T-helper 1 cell treated with Interleukin-12 subunit alpha and Interleukin-12 subunit beta and Interleukin-4 antibody, amounts not matched to agents 30 μg/mL and 1 μg/mL, for 36 hours (primary cell): ENCODE data around the gene ZNF778.
"Not testable (repeated sequence)": the region's sequence is repeated elsewhere in the genome, so short reads cannot be mapped to it uniquely, and the experiment has no call there.

Experiments
- H3K27ac Mint-ChIP-seq: one replicate; pipeline ENCODE4 v1.8.0; 2021; ENCODE audit warnings: mild to moderate bottlenecking, mixed read lengths
- H3K27me3 Mint-ChIP-seq: one replicate; pipeline ENCODE4 v1.8.0; 2021; ENCODE audit warnings: low read depth, mixed read lengths
- H3K36me3 Mint-ChIP-seq: one replicate; pipeline ENCODE4 v1.8.0; 2021; ENCODE audit warnings: low read depth, mixed read lengths
- H3K4me1 Mint-ChIP-seq: one replicate; pipeline ENCODE4 v1.8.0; 2021; ENCODE audit warnings: low read depth, mixed read lengths
- H3K4me3 Mint-ChIP-seq: one replicate; pipeline ENCODE4 v1.8.0; 2021; ENCODE audit warnings: mild to moderate bottlenecking, moderate library complexity, mixed read lengths
- H3K9me3 Mint-ChIP-seq: one replicate; pipeline ENCODE4 v1.8.0; 2021; ENCODE audit warnings: mixed read lengths

ZNF778 gene

GRCh38 chr16:89187770-89188392 lies 29.6 kb upstream of the ZNF778 start:
- peak overlapping the region; percentile 52 for H3K27ac Mint-ChIP-seq
- H3K4me1 Mint-ChIP-seq: no peaks in the 10 kb centered on the region
- no peak overlapping the region for H3K4me3 Mint-ChIP-seq
- H3K9me3 Mint-ChIP-seq: no peaks in the 10 kb centered on the region
- H3K36me3 Mint-ChIP-seq: no peaks in the 10 kb centered on the region
- H3K27me3 Mint-ChIP-seq: no peaks in the 10 kb centered on the region

GRCh38 chr16:89188471-89189357 lies 28.8 kb upstream of the ZNF778 start:
- H3K4me3 Mint-ChIP-seq, H3K27me3 Mint-ChIP-seq, H3K9me3 Mint-ChIP-seq, H3K4me1 Mint-ChIP-seq, H3K27ac Mint-ChIP-seq, H3K36me3 Mint-ChIP-seq: not testable (repeated sequence)

GRCh38 chr16:89189358-89190025 lies 28.0 kb upstream of the ZNF778 start:
- Mint-ChIP-seq H3K27ac (no peak overlapping the region), H3K9me3 (no peaks in the 10 kb centered on the region), H3K4me1 (no peaks in the 10 kb centered on the region), H3K36me3 (no peaks in the 10 kb centered on the region), H3K27me3 (no peaks in the 10 kb centered on the region), H3K4me3 (no peak overlapping the region)

GRCh38 chr16:89190150-89190958 lies 27.1 kb upstream of the ZNF778 start:
- Mint-ChIP-seq H3K27ac (no peak overlapping the region), H3K9me3 (no peaks in the 10 kb centered on the region), H3K27me3 (no peaks in the 10 kb centered on the region), H3K4me3 (no peak overlapping the region), H3K36me3 (no peaks in the 10 kb centered on the region), H3K4me1 (no peaks in the 10 kb centered on the region)

DNA sequence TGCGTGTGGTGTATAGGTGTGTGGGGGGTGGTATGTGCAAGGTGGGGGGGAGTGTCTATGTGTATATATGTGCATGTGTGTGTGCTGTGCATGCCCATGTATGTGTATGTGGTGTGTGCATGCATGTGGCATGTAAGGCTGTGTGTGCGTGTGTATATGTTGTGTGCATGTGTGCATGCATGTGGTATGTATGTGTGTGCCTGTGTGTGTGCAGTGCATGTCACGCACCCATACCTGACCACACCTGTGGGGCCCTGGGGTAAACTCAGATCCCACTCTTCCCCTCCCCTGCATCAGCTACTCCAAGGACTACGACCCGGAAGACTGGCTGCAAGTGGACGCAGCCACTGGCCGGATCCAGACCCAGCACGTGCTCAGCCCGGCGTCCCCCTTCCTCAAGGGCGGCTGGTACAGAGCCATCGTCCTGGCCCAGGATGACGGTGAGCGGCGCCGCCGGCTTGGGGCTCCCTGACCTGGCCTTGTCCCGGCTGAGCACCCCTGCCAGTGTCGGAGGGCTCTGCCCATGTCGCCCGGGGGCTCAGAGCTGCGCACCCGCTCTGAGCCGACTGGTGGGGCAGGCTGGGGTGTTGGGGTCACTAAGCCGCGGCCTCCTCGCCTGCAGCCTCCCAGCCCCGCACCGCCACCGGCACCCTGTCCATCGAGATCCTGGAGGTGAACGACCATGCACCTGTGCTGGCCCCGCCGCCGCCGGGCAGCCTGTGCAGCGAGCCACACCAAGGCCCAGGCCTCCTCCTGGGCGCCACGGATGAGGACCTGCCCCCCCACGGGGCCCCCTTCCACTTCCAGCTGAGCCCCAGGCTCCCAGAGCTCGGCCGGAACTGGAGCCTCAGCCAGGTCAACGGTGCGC lies 26.2 kb upstream of the ZNF778 start:
- Mint-ChIP-seq H3K27ac (no peak overlapping the region), H3K4me1 (no peaks in the 10 kb centered on the region), H3K9me3 (no peaks in the 10 kb centered on the region), H3K27me3 (no peaks in the 10 kb centered on the region), H3K36me3 (no peaks in the 10 kb centered on the region), H3K4me3 (no peak overlapping the region)

DNA sequence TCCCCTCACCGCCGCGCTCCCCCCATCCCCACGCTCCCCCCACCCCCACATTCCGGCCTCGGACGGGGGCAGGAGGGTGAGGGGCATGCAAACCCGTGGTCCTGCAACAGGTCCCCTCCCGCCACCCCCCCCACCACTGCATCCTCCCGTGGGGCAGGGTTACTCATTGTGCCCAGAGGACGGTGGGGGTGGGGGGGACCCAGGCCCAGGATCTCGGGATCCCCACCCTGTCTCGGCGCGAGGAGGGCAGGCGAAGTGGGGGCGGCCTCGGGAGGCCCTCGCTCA lies 25.7 kb upstream of the ZNF778 start:
- Mint-ChIP-seq H3K9me3 (no peaks in the 10 kb centered on the region), H3K27ac (no peak overlapping the region), H3K27me3 (no peaks in the 10 kb centered on the region), H3K4me1 (no peaks in the 10 kb centered on the region), H3K36me3 (no peaks in the 10 kb centered on the region), H3K4me3 (no peak overlapping the region)

DNA sequence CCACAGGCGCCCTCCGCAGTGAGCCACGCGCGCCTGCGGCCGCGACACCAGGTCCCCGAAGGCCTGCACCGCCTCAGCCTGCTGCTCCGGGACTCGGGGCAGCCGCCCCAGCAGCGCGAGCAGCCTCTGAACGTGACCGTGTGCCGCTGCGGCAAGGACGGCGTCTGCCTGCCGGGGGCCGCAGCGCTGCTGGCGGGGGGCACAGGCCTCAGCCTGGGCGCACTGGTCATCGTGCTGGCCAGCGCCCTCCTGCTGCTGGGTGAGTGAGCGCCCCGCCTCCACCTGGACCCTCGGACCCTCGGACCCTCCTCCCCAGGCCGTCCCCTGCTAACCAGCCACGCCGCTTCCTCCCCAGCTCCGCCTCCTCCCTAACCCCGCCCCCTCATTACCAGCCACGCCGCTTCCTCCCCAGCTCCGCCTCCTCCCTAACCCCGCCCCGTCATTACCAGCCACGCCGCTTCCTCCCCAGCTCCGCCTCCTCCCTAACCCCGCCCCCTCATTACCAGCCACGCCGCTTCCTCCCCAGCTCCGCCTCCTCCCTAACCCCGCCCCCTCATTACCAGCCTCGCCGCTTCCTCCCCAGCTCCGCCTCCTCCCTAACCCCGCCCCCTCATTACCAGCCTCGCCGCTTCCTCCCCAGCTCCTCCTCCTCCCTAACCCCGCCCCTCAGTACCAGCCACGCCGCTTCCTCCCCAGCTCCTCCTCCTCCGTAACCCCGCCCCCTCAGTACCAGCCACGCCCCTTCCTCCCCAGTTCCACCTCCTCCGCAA lies 25.1 kb upstream of the ZNF778 start:
- H3K36me3 Mint-ChIP-seq, H3K4me3 Mint-ChIP-seq, H3K4me1 Mint-ChIP-seq, H3K9me3 Mint-ChIP-seq, H3K27ac Mint-ChIP-seq, H3K27me3 Mint-ChIP-seq: not testable (repeated sequence)

DNA sequence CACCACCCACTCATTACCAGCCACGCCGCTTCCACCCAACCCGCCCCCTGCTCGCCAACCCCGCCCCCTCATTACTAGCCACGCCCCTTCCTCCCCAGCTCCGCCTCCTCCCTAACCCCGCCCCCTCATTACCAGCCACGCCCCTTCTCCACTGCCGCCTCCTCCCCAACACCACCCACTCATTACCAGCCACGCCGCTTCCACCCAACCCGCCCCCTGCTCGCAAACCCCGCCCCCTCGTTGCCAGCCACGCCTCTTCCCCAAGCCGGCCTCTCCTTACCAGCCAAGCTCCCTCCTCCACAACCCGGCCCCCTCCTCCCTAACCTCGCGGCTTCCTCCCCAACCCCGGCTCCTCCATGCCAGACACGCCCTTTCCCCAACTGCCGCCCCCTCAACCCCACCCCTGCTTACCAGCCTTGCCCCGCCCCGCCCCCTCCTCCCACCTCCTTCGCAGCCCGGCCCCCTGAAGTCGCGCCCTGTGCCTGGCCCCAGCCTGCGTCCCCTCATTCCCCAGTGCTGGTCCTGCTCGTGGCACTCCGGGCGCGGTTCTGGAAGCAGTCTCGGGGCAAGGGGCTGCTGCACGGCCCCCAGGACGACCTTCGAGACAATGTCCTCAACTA lies 24.4 kb upstream of the ZNF778 start:
- no peak overlapping the region for H3K4me3 Mint-ChIP-seq
- no peak overlapping the region for H3K27ac Mint-ChIP-seq

GRCh38 chr16:89193576-89194293 lies 23.8 kb upstream of the ZNF778 start:
- no peak overlapping the region for H3K4me3 Mint-ChIP-seq
- no peaks in the 10 kb centered on the region for H3K9me3 Mint-ChIP-seq
- H3K4me1 Mint-ChIP-seq: no peaks in the 10 kb centered on the region
- no peaks in the 10 kb centered on the region for H3K36me3 Mint-ChIP-seq
- no peaks in the 10 kb centered on the region for H3K27me3 Mint-ChIP-seq
- no peak overlapping the region for H3K27ac Mint-ChIP-seq

More for the DNA sequence above, 24.4 kb upstream of the ZNF778 start:
- Mint-ChIP-seq H3K4me1 (no peaks in the 10 kb centered on the region), H3K36me3 (no peaks in the 10 kb centered on the region), H3K27me3 (no peaks in the 10 kb centered on the region), H3K9me3 (no peaks in the 10 kb centered on the region)

- no peak overlapping the region for H3K27ac Mint-ChIP-seq
- no peaks in the 10 kb centered on the region for H3K4me1 Mint-ChIP-seq
- H3K9me3 Mint-ChIP-seq: no peaks in the 10 kb centered on the region
- H3K27me3 Mint-ChIP-seq: peaks cover under 1% of the 10 kb centered on the region
- no peak overlapping the region for H3K4me3 Mint-ChIP-seq
- no peaks in the 10 kb centered on the region for H3K36me3 Mint-ChIP-seq
Observed at GRCh38 chr16:89194340-89195311, 22.9 kb upstream of the ZNF778 start.

DNA sequence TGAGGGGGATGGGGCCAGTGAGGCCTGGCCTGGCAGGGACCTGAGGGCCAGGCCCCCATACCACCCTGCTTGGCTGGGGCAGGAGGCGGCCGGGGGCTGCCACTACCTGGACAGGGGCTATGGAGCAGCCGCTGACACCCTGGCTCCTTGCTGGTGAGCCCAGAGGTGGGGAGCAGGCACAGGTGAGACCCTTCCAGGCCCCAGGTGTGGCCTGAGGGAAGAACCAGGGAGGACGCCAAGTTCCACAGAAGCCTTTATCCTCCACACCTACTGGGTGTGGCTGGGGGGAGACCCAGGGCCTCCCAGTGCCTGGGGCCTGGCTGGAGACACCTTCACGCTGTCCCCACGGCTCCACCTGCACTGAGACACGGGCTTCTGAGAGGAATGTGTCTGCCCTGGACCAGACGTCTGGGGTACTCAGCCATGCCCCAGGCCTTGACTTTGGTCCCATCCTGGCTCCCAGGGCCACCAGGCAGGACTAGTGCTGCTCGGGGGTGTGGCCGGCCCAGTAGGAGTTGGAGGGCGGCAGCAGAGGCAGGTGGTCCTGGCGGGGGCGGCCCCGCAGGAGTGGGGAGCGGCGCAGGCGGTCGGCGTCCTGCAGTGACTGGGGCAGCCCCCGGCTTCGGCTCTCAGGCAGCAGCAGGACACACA lies 21.9 kb upstream of the ZNF778 start:
- Mint-ChIP-seq H3K36me3 (no peaks in the 10 kb centered on the region), H3K4me3 (no peak overlapping the region), H3K27me3 (peaks cover 10% of the 10 kb centered on the region), H3K27ac (no peak overlapping the region), H3K9me3 (no peaks in the 10 kb centered on the region), H3K4me1 (no peaks in the 10 kb centered on the region)
